ENCODE results near the gene WNK2. TPM values are rescaled to one million over a fixed set of nuclear protein-coding genes. Genes with fewer than 3 reads are reported as not detected.
A peak's percentile ranks its signal among the peaks of the same experiment; 100 is the strongest.

WNK2 gene
- total RNA-seq, 1 experiment from 2014 or later = 69.4 TPM

DNA sequence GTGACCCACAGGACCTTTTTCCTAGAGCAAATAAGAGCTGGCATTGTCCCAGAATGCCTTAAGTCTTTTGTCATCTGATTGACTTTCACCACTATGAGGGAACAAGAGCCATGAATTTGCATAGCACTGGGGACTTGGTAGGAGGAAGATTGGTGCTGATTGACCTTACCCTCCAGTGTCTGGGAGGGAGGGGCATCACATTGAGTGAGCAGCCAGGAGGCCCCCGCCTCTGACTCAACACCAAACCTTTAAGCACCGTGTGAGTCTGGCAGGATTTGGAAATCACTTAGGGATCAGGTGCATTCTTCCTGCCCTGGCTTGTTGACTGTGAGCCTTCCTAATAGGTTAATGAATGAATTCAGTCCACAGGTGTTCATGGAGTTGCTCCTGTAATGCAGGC, 40.7 kb downstream of the WNK2 start:
- Histone ChIP-seq H4K5ac (ENCODE audit: insufficient read length, low read depth, low read length) (no peak overlapping the region), H4K91ac (ENCODE audit: insufficient read length, low read depth, low read length) (no peak overlapping the region), H3K79me1 (ENCODE audit: insufficient read depth, low read depth, low read length, poor library complexity, severe bottlenecking) (no peaks in the 10 kb centered on the region), H4K8ac (replicated peaks; ENCODE audit: insufficient read length, low read depth, low read length) (no peak overlapping the region), H2BK15ac (ENCODE audit: low read depth, low read length) (no peak overlapping the region), H3T11ph (ENCODE audit: low read length) (no peak overlapping the region), H3K23me2 (ENCODE audit: insufficient read length, low read depth, low read length, poor library complexity, severe bottlenecking) (no peaks in the 10 kb centered on the region), H3K9ac (ENCODE audit: extremely low read depth, insufficient read length, low read length) (no peak overlapping the region), H2BK5ac (ENCODE audit: insufficient read length, low read length) (no peak overlapping the region), H3K27ac (ENCODE audit: insufficient read length, low read depth, low read length) (no peak overlapping the region), H4K20me1 (ENCODE audit: control insufficient read depth, insufficient read depth, insufficient read length) (no peaks in the 10 kb centered on the region), H2AK5ac (ENCODE audit: insufficient read length, low read length) (no peak overlapping the region), H3K56ac (ENCODE audit: insufficient read length, low read depth, low read length) (no peak overlapping the region), H3K18ac (ENCODE audit: insufficient read length, low read depth, low read length) (no peak overlapping the region), H3K23ac (ENCODE audit: insufficient read length, low read depth, low read length) (no peak overlapping the region), H3K79me2 (ENCODE audit: insufficient read depth, low read length) (no peaks in the 10 kb centered on the region), H2BK12ac (ENCODE audit: insufficient read length, low read depth, low read length) (no peak overlapping the region), H3K4me2 (ENCODE audit: insufficient read depth, insufficient read length, low read length) (no peak overlapping the region), H3K9me3 (ENCODE audit: control insufficient read depth, low read depth, low read length) (no peaks in the 10 kb centered on the region), H3K14ac (ENCODE audit: insufficient read depth, low read length) (no peak overlapping the region), H3K4me1 (ENCODE audit: insufficient read depth, low read length) (peaks cover 3% of the 10 kb centered on the region; the same call in 1 of the 2 replicates), H2BK120ac (ENCODE audit: low read depth, low read length, poor library complexity, severe bottlenecking) (no peak overlapping the region), H3K27me3 (ENCODE audit: insufficient read depth, low read length) (no peaks in the 10 kb centered on the region), H3K4ac (ENCODE audit: low read depth, low read length) (no peak overlapping the region), H2BK20ac (ENCODE audit: low read depth, low read length, poor library complexity, severe bottlenecking) (no peak overlapping the region), H2AFZ (ENCODE audit: low read length) (no peak overlapping the region)
- peak overlapping the region in 2 of 3 experiments; percentile 33 to 70; a peak in 4 of 7 replicates for H3K27ac Mint-ChIP-seq
- DNase-seq = peak; percentile 49
- no peaks in the 10 kb centered on the region for H3K27me3 Mint-ChIP-seq (ENCODE audit: low read depth)
- WGBS (ENCODE audit: extremely low coverage, insufficient read length, low lambda C conversion rate) = no CpG with 5 or more reads among the region's 2 CpGs
- peaks cover 0 to 2% (median 0%) of the 10 kb centered on the region in 3 experiments; a peak in 1 of 7 replicates for H3K36me3 Mint-ChIP-seq (ENCODE audit: insufficient read depth in 1 of 3, low read depth in 3 of 3)
- TF ChIP-seq, protein P1, sequence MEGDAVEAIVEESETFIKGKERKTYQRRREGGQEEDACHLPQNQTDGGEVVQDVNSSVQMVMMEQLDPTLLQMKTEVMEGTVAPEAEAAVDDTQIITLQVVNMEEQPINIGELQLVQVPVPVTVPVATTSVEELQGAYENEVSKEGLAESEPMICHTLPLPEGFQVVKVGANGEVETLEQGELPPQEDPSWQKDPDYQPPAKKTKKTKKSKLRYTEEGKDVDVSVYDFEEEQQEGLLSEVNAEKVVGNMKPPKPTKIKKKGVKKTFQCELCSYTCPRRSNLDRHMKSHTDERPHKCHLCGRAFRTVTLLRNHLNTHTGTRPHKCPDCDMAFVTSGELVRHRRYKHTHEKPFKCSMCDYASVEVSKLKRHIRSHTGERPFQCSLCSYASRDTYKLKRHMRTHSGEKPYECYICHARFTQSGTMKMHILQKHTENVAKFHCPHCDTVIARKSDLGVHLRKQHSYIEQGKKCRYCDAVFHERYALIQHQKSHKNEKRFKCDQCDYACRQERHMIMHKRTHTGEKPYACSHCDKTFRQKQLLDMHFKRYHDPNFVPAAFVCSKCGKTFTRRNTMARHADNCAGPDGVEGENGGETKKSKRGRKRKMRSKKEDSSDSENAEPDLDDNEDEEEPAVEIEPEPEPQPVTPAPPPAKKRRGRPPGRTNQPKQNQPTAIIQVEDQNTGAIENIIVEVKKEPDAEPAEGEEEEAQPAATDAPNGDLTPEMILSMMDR (conservative IDR thresholded peaks at IDR 0.05) = no peak
- no peaks in the 10 kb centered on the region for H3K9me3 Mint-ChIP-seq
- peaks cover 17 to 21% of the 10 kb centered on the region in 2 experiments for H3K4me1 Mint-ChIP-seq
- no peak overlapping the region for H3K4me3 Mint-ChIP-seq

Measured in H9 (cell line).